AG09309 (cell line): Measurements from ENCODE around the gene PICK1.

Source experiments
- DNase-seq: peaks from one replicate; pipeline ENCODE4 v3.0.0-alpha.2; 2010; ENCODE audit warnings: low read depth
- H3K4me3 ChIP-seq: 2 replicates; pipeline ENCODE4 v1.5.1; 2011; ENCODE audit warnings: mild to moderate bottlenecking, low read depth, low read length, moderate library complexity; ENCODE audit not compliant: control insufficient read depth
- TF ChIP-seq, protein P1 (sequence below): IDR thresholded peaks from 2 replicates; pipeline ENCODE4 v1.5.1; 2011; ENCODE audit warnings: mild to moderate bottlenecking, low read depth, low read length, inconsistent platforms; ENCODE audit not compliant: insufficient read depth, control insufficient read depth; ENCODE audit errors: missing control alignments

PICK1 gene

DNA sequence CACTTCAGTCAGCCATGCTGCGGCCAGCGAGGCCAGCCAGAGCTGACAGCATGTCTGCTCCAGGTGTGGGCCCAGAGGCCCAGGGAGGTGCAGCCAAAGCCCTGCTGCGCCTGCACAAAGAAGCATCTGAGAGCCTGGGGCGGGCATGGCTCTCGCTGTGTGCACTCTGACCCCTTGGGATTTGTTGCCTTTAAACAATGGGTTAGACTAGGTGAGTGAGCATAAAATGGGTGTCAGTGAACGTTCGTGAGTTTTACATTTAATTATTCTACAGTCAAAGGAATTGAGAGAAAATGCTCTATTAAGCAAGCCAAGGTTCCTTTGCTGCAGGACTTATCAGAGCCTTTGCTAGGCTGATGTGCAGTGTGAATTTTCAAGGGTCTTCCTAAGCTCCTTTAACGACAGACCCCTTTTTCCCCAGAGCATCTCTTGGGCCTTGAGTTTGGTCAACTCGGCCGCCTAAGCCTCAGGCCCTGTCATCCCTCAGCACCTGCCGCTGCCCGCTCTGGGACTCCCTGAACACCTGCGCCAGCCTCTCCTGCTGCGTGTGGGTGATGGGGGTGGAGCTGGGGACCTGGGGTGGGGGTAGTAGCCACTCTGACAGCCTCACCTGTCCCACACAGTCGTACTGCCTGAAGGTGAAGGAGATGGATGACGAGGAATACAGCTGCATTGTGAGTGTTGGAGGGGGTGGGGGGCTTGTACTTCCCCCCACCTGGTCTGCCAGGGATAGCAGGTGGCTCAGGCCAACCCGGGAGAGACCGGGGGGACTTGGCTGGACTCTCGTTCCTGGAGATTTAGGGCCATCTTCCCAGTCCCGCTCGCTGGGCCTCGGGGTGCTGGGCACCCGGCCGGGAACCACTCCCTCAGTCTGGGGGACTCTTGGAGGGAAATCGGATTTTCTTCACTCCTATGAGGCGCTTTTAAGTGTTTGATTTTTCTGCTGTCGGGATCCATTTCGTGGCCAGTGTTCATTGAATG is 16.2 kb downstream of the PICK1 start:
- no peak overlapping the region for H3K4me3 ChIP-seq
- DNase-seq, result no peak
- TF ChIP-seq, protein P1, sequence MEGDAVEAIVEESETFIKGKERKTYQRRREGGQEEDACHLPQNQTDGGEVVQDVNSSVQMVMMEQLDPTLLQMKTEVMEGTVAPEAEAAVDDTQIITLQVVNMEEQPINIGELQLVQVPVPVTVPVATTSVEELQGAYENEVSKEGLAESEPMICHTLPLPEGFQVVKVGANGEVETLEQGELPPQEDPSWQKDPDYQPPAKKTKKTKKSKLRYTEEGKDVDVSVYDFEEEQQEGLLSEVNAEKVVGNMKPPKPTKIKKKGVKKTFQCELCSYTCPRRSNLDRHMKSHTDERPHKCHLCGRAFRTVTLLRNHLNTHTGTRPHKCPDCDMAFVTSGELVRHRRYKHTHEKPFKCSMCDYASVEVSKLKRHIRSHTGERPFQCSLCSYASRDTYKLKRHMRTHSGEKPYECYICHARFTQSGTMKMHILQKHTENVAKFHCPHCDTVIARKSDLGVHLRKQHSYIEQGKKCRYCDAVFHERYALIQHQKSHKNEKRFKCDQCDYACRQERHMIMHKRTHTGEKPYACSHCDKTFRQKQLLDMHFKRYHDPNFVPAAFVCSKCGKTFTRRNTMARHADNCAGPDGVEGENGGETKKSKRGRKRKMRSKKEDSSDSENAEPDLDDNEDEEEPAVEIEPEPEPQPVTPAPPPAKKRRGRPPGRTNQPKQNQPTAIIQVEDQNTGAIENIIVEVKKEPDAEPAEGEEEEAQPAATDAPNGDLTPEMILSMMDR, result no peak

DNA sequence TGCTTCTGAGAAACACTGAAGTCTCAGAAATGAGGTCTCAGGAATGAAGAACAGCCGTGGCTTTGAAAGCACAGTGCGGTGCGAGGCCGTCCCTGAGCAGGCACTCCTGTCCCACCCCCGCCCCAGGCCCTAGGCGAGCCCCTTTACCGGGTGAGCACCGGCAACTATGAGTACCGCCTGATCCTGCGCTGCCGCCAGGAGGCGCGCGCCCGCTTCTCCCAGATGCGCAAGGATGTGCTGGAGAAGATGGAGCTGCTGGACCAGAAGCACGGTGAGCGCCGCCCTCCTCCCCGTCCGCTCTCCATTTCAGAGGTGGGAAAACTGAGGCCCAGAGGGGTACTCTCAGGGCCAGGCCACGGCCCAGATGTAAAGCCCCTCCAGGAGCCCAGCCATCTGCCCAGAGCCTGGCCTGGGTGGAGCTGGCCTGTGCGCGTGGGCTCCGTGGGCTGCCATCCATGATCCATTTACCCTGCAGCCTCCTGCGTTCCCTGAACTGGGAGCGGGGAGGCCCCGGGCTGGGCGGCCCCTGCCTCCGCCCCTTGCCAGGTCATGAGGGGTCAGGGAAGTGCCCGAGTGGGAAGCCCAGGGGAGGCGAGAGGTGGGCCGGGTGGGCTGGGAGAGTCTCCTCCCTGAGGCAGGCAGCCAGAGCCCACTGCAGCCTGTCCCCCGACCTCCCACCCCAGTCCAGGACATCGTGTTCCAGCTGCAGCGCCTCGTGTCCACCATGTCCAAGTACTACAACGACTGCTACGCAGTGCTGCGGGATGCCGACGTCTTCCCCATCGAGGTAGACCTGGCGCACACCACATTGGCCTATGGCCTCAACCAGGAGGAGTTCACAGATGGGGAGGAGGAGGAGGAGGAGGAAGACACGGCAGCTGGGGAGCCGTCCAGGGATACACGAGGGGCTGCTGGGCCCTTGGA is 17.2 kb downstream of the PICK1 start:
- no peak overlapping the region for H3K4me3 ChIP-seq
- TF ChIP-seq, protein P1, result no peak
- DNase-seq, result no peak

DNA sequence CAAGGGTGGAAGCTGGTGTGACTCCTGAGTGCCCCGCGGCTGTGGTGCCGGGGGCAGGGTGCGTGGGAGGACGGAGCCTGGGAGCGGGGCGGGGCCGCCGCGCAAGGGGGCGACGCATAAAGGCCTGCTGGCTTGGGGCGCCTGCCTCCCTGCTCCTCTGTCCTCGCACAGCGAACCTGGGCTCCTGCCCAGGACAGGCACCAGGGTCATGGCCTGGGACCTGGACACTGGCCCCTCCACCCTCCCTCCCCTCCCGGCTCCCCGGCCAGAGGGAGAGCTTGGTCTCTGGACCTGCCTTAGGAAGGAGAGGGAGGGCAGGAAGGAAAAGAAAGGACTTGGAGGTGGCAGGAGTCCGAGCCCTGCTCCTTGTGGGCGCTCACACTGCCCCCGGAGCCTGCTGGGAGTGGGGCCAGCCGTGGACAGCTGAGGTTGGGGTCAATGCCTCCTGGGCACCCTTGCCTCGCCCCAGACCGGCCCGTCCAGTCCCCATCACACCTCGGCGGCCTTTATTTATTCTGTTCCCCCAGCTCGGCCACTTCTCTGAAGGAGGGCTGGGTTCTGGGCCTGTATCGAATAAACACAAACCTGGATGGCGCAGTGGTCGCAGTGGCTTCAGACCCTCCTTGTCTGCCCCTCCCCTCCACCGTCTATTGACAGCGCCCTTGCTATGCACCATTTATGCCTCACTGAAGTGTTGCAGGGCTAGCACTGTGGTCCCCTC is 18.1 kb downstream of the PICK1 start:
- no peak for DNase-seq
- H3K4me3 ChIP-seq, result no peak overlapping the region
- TF ChIP-seq, protein P1, result no peak

DNA sequence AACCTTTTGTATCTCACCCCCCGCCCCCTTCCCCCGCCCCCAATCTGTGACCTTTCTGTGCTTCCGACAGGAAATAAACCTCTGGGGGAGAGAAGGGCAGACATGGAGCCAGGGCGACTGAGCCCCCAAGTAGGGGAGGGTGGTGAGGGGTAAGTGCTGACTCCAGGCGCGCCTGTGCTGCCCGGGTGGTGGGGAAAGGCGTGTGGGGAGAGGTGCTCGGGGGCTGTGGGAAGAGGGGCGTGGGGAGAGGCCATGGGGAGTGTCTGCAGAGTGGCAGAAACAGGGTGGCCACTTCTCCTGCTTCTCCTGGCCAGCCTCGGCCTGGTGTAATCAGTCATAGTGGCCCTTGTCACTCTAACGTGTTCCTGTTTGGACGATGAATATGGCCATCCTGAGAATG is 18.8 kb downstream of the PICK1 start:
- H3K4me3 ChIP-seq, result no peak overlapping the region
- TF ChIP-seq, protein P1, result no peak
- no peak for DNase-seq

DNA sequence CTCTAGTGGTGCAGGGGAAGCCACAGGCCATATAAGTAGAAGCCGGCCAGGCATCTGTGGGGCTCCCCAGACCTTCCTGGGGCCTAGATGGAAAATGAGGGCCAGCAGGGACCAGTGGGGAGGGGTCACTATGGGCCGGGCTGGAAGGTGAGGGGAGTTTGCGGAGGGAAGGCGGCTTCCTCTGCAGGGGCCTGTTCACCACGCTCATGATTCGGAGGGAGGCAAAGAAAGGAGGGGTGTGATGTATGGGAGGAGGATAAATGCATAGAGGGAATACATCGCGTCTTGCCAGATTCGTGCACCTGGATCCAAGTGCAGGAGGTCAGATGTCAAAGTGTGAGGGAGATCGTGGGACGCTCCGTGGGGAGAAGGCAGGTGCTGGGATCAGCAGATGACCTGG is 19.9 kb downstream of the PICK1 start:
- TF ChIP-seq, protein P1, result no peak
- no peak for DNase-seq

DNA sequence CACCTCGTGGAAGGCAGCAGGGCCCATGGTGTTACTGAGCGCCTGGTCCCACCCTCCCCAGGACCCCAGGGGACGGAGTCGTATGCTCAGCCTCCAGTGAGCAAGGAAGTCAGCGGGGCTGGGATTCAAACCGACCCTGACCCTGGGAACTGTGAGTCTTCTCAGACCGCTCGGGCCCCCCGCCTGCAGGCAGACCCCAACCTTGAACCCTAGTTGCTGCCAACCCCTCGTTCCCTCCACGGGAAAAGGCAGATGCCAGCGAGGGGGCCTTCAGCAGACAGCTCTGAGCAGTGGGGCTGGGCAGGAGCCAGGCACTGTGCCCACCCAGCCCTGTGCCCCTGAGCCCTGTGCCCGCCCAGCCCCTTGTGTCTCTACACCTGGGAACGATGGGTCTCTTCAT is 20.4 kb downstream of the PICK1 start:
- no peak for DNase-seq
- TF ChIP-seq, protein P1, result no peak
- H3K4me3 ChIP-seq, result no peak overlapping the region

More for the DNA sequence above, 19.9 kb downstream of the PICK1 start:
- no peak overlapping the region for H3K4me3 ChIP-seq
